Activated CD8-positive, alpha-beta memory T cell treated with anti-CD3 and anti-CD28 coated beads, Interleukin-2, amount 10 ng/mL, durations not matched to agents 7 days and 5 days (primary cell): ENCODE data around the gene UQCRC1. TPM values are rescaled to one million over a fixed set of nuclear protein-coding genes. Genes with fewer than 3 reads are reported as not detected.

Experiments
- ATAC-seq: fragments of 150-1000 bp; cut with Tn5 transposase; one replicate; pipeline ENCODE4 v1.10.0; 2021; ENCODE audit warnings: moderate library complexity
- CTCF ChIA-PET: fragments of 350-600 bp; sonication (Branson Sonifier 250); formaldehyde crosslinking; loops from one replicate; lab custom pipeline; 2021; ENCODE audit warnings: antibody characterized with exemption; lab: Charles Lee
- DNase-seq: peaks from one replicate; pipeline ENCODE4 v3.0.0-alpha.2; 2020
- H3K27ac Mint-ChIP-seq: one replicate; pipeline ENCODE4 v1.8.0; 2021; ENCODE audit warnings: mild to moderate bottlenecking, mixed read lengths
- H3K27me3 Mint-ChIP-seq: one replicate; pipeline ENCODE4 v1.8.0; 2021; ENCODE audit warnings: mixed read lengths
- H3K36me3 Mint-ChIP-seq: one replicate; pipeline ENCODE4 v1.8.0; 2021; ENCODE audit warnings: mild to moderate bottlenecking, mixed read lengths
- H3K4me1 Mint-ChIP-seq: one replicate; pipeline ENCODE4 v1.8.0; 2021; ENCODE audit warnings: mixed read lengths
- H3K4me3 Mint-ChIP-seq: one replicate; pipeline ENCODE4 v1.8.0; 2021; ENCODE audit warnings: mild to moderate bottlenecking, moderate library complexity, mixed read lengths
- H3K9me3 Mint-ChIP-seq: one replicate; pipeline ENCODE4 v1.8.0; 2022; ENCODE audit warnings: low read depth, mixed read lengths
- total RNA-seq, 2 experiments: library from RNA; stranded (reverse); gene quantifications; one replicate each; pipeline ENCODE4 v1.2.3, GENCODE V29; 2021

The UQCRC1 gene
- 100 to 1,000 TPM; 201 to 220 TPM for total RNA-seq

DNA sequence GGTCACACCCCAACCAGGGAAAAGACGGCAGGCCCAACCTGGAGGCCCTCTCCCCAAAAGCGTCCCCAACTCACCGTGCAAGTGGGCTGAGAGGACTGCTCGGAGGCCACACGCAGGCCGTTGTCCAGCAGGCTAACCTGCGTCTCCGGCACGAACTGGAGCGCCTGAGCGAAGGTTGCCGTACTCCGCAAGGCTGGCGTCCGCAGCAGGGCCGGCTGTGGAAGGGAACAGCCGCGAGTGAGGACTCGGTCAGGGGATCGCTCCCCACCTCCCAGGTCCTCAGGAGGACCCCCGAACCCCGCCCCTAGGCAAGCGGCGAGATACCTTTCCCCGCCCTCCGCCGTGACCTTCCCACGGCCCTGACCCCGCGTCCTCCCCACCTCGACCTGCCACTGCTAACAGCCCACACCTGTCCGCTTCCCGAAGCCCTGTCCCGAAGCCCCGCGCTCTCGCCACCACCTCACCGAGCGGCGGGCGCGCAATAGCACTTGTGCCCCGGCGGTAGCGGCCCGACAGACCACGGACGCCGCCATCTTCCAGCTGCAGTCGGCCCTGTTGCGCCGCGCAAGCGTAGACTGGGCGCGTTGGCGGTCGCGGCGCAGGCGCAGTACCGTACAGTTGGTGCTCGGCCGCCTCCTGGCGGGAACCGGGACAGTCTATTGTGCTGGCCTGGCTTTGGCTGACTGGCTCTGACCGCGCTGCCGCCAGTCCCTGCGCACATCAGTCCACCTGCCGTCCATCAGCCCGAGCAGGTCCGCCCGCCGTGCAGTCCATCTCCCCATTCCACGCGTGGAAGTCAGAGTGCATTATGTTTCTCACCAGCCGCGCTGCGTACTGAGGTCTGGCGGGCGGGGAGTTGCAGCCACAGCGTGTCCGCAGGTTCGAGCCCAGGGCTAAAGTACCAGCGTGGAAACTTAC lies at the start of gene UQCRC1:
UQCRC1 (minus strand) TSS at position 559 of the 918 bp plus-strand sequence; CDS start at position 533, 26 bp downstream.
- H3K9me3 Mint-ChIP-seq = no peaks in the 10 kb centered on the region
- peaks cover 19% of the 10 kb centered on the region for H3K36me3 Mint-ChIP-seq
- peak; percentile 100 for ATAC-seq
- CTCF ChIA-PET = interaction anchor here (0.6 to 5.1 kb wide), 11 partner anchors 12 to 511 kb away, joined by 3 to 35 read pairs (median 4); partner anchors contain the start of genes PLXNB1, SLC26A6 and USP19
- H3K4me3 Mint-ChIP-seq = peak within 1 kb of the TSS; percentile 99
- no peaks in the 10 kb centered on the region for H3K27me3 Mint-ChIP-seq
- peak within 1 kb of the TSS; percentile 98 for H3K27ac Mint-ChIP-seq
- H3K4me1 Mint-ChIP-seq = peaks cover 29% of the 10 kb centered on the region
- peak; percentile 95 for DNase-seq

DNA sequence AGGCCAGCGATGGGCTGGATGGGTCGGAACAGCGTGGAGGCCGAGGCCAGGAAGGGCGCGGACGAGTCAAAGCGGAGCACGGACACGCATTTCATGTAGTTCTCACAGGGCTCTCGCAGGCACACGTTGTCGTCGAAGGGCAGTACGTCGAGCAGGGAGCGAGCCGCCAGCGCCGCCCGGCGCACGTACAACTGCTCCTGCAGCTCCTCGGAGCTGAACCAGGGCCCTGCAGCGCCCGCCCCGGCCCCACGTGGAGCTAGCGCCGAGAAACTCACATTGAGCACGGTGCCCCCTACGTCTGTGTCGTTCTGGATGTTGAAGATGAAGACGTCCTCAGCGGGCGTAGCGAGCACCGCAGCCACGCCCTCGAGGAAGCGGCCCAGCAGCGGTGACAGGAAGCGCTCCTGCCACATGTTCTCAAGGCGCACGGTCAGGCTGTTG lies 47.4 kb upstream of the UQCRC1 start:
- Mint-ChIP-seq H3K36me3 (peaks cover 7% of the 10 kb centered on the region), H3K27ac (peak overlapping the region; percentile 90), H3K4me3 (peak overlapping the region; percentile 75), H3K9me3 (no peaks in the 10 kb centered on the region), H3K4me1 (peaks cover 34% of the 10 kb centered on the region), H3K27me3 (peaks cover 4% of the 10 kb centered on the region)
- DNase-seq = peak; percentile 76
- peak; percentile 18 for ATAC-seq
- CTCF ChIA-PET = interaction anchor here (1.0 to 2.0 kb wide), 9 partner anchors 22 to 221 kb away, joined by 3 to 11 read pairs (median 4); partner anchors contain the start of genes NCKIPSD, PFKFB4 and SLC26A6

DNA sequence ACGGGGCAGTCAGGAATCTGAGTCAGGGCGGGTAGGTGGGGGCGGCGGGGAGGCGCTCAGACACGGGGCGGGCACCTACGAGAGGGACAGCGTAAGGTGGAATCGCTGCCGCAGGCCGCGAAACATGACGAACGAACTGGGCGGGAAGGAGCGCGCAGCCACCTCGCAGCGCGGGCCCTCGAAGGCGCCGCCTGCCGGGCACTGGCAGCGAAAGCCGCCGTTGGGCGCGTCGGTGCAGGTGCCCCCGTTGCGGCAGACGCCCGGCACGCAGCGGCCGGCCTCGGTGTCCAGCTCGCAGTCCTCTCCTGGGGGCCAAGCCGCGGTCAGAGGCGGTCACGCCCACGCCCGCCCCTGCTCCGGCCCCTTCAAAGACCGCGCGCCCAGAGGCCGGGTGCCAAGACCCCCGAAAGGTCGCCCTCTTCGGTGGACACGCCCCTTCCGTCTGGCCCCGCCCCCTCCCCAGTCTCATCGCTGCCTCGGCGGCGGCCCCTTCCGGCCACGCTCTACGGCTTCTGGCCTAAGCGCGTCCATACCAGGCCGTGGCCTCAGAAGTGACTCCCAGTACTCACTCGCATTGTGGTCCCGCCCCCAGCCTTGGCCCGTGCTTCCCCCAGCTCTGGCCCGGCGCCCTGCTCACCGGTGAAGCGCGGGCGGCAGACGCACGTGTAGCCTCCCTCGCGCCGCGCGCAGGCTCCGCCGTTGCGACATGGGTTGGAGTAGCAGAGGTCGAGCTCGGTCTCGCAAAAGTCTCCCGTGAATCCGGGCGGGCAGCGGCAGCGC lies 46.8 kb upstream of the UQCRC1 start:
- Mint-ChIP-seq H3K9me3 (no peaks in the 10 kb centered on the region), H3K4me3 (peak overlapping the region; percentile 75), H3K4me1 (peaks cover 31% of the 10 kb centered on the region), H3K36me3 (peaks cover 7% of the 10 kb centered on the region), H3K27ac (peak overlapping the region; percentile 90), H3K27me3 (no peaks in the 10 kb centered on the region)
- CTCF ChIA-PET = interaction anchor here (1.0 to 2.0 kb wide), 10 partner anchors 21 to 220 kb away, joined by 3 to 11 read pairs (median 4); partner anchors contain the start of genes NCKIPSD, PFKFB4 and SLC26A6
- peak; percentile 82 for ATAC-seq
- peak; percentile 92 for DNase-seq

DNA sequence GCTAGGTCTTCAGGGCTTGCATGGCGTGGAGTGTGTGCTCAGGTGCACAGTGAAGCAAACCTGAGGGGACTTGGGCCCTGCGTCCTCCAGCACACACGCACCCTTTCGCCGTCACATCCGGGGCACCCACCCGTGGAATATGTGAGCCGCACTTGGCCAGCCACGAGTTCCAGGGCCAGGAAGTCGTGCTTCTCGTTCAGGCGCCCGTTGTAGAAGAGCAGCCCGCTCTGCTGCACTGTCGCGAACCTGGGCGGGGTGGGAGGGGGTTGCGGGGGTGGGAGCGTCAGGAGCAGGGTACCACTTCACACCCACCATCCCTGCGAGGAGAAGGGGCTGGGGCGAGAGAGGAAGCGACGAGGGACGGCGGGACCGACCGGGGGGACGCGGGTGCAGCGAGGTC lies 46.2 kb upstream of the UQCRC1 start:
- ATAC-seq = peak; percentile 47
- CTCF ChIA-PET = interaction anchor here (1.3 to 2.0 kb wide), 3 partner anchors 20 to 220 kb away, joined by 4 to 7 read pairs (median 5); partner anchors contain the start of genes PFKFB4 and SLC26A6
- Mint-ChIP-seq H3K36me3 (peaks cover 7% of the 10 kb centered on the region), H3K4me3 (peak overlapping the region; percentile 75), H3K27ac (peak overlapping the region; percentile 87), H3K9me3 (no peaks in the 10 kb centered on the region), H3K4me1 (peaks cover 28% of the 10 kb centered on the region), H3K27me3 (no peaks in the 10 kb centered on the region)
- peak; percentile 86 for DNase-seq

DNA sequence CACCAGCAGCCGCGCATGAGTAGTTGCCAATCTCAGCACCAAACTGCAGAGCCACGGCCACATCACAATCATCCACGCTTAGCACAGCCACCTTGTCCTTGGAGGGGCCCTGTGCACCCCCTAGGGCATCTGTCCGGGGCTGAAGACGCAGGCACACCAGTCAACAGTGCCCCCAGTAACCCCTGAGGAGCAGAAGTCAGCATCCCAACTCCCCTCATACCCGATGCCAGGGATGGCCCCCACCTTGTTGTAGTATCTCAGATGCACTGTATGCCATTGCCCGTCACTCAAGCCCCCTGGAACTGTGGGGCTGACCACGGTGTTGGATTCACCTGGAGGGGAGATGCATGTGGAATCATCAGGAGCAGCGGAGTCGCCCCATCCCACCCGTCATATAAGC lies 45.6 kb upstream of the UQCRC1 start:
- H3K4me1 Mint-ChIP-seq = peaks cover 28% of the 10 kb centered on the region
- peak overlapping the region; percentile 75 for H3K4me3 Mint-ChIP-seq
- peak overlapping the region; percentile 87 for H3K27ac Mint-ChIP-seq
- ATAC-seq = no peak
- no peak for DNase-seq
- no peaks in the 10 kb centered on the region for H3K27me3 Mint-ChIP-seq
- CTCF ChIA-PET = interaction anchor here (1.1 to 2.0 kb wide), 2 partner anchors 19 to 31 kb away, joined by 3 to 7 read pairs; partner anchors contain the start of genes NCKIPSD and SLC26A6
- H3K36me3 Mint-ChIP-seq = peaks cover 7% of the 10 kb centered on the region
- no peaks in the 10 kb centered on the region for H3K9me3 Mint-ChIP-seq

DNA sequence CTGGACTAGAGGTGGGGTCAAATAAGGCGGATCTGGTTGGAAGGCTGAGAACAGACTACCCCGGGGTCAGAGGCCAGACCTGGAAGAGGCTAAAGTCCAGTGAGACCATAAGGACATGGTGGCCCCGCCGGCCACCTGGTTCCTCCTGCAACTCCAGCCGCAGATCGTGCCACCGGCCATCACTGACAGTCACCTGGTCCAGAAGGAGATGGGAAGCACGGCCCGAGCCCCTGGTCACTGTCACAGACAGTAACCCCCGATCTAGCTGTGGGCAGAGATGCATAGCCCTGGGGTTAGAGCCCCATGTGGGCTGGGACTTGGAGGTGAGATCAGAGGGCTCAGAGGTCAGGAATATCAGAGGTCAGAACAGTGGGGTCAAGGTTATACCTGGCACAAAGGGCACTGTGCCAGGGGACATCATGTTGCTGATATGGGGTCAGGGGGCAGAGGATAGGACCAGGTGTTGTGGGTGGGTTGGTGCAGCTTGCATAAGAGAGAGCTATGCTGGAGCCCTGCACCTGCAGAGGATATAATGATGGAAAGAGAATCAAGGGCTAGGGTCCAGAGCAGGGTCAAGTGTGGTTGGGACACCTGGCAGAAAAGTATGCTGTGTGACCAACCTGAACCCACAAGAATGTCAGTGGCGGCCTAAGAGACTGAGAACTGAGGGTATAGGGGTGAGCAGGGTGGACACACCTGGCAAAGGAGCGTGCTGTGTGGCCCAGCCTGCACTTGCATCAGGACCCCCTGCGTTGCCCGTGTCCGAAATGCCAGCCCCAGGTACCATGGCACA lies 43.7 kb upstream of the UQCRC1 start:
- Mint-ChIP-seq H3K27ac (no peak overlapping the region), H3K36me3 (peaks cover 9% of the 10 kb centered on the region), H3K9me3 (no peaks in the 10 kb centered on the region), H3K4me3 (no peak overlapping the region), H3K4me1 (peaks cover 28% of the 10 kb centered on the region), H3K27me3 (no peaks in the 10 kb centered on the region)
- ATAC-seq = no peak
- CTCF ChIA-PET = interaction anchor here (1.0 kb wide), 1 partner anchor 32 kb away, joined by 3 read pairs; no protein-coding TSS in a partner anchor
- no peak for DNase-seq

DNA sequence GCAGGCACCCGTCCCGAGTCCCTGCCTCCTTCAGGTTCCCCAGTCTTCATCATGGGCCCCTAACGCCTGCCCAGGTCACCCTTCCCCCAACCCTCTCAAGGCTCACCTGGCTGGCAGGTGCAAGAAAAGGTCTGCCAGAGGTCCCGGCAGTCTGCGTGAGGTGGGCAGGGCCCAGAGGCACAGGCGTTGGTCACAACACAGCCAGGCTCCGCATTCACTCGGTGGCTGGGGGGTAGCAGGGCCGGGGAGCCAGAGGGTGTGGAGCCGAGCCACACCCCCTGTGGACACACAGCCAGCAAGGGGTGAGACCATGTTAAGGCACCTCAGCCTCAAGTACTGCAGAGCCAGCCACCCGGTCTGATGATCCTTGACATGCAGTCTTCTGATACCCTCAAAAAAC lies 42.3 kb upstream of the UQCRC1 start:
- DNase-seq = no peak
- Mint-ChIP-seq H3K36me3 (peaks cover 9% of the 10 kb centered on the region), H3K9me3 (no peaks in the 10 kb centered on the region), H3K4me1 (peaks cover 15% of the 10 kb centered on the region), H3K27me3 (no peaks in the 10 kb centered on the region), H3K4me3 (no peak overlapping the region), H3K27ac (no peak overlapping the region)
- ATAC-seq = no peak
- CTCF ChIA-PET = interaction anchor here (1.0 kb wide), 1 partner anchor 33 kb away, joined by 3 read pairs; no protein-coding TSS in a partner anchor

DNA sequence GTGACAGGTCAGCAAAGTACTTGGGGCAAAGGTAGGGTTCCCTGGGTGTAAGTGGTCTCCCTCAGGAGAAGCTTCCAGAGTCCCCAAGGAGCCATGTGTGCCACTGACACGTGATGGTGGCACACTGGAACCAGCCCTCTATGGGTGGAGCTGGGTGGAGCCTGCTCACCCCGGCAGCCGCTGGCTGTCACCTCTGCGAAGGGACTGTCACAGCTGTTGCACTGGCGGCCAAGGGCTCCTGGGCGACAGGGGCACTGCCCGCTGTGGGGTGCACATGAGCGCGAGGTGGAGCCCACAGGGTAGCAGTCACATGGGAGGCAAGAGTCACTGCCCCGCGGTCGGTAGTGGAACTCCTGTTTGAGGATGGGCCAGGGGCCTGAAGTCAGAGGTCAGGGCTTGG lies 41.3 kb upstream of the UQCRC1 start:
- CTCF ChIA-PET = no interaction called here
- no peak overlapping the region for H3K4me3 Mint-ChIP-seq
- peaks cover 9% of the 10 kb centered on the region for H3K36me3 Mint-ChIP-seq
- no peaks in the 10 kb centered on the region for H3K27me3 Mint-ChIP-seq
- H3K27ac Mint-ChIP-seq = no peak overlapping the region
- no peak for ATAC-seq
- peaks cover 12% of the 10 kb centered on the region for H3K4me1 Mint-ChIP-seq
- H3K9me3 Mint-ChIP-seq = no peaks in the 10 kb centered on the region
- DNase-seq = no peak

DNA sequence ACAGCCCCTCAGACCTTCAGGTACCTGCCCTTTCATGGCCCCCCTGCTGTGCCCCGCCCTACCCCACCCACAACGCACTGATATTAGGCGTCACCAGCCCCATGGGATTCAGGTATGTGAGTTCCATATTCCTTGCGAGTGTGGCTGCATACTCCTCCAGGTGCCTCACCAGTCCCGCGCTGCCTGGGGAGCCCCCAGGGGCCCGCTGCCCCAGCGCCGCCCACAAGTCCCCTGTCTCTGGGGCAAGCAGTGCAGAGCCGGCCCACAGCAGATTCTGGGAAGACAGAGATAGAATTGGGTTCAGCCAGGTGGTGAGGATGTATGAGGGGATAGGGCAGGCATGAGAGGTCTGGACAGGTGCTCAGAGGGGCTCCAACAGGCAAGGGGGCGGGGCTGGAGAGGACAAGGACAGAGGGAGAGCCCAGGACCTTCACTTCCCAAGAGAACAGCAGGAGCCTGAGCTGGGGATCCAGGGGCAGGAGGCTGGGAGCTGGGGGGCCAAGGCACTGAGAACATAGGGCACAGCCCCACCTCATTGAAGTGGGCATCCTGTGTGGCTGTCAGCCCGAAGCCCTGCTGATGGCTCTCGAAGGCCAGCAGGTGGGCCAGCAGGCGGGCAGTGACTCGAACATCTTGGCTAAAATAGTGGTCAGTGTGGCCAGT lies 38.9 kb upstream of the UQCRC1 start:
- Mint-ChIP-seq H3K27me3 (no peaks in the 10 kb centered on the region), H3K4me1 (no peaks in the 10 kb centered on the region), H3K4me3 (no peak overlapping the region), H3K9me3 (no peaks in the 10 kb centered on the region), H3K36me3 (peaks cover 10% of the 10 kb centered on the region), H3K27ac (no peak overlapping the region)
- CTCF ChIA-PET = no interaction called here
- ATAC-seq = no peak
- no peak for DNase-seq

DNA sequence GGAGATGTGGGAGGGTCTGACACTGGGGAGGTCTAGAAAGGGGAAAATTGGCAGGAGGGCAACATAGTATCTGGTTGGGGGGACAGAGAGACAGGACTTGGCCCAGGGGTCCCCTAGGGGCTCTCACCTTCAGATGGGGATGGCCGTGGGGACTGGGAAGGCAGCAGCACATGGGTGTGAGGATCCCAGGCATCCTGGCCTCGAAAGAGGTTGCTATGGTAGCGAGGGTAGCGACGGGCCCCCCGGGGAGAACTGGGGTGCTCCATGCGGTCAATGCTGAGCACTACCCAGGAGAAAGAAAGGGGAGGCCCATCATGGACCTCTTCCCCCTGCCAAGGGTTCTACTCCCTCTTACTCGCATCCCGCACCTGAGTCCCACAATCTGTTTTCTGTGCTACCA lies 38.3 kb upstream of the UQCRC1 start:
- no peak for DNase-seq
- Mint-ChIP-seq H3K27ac (no peak overlapping the region), H3K4me3 (no peak overlapping the region), H3K4me1 (no peaks in the 10 kb centered on the region), H3K36me3 (peaks cover 7% of the 10 kb centered on the region), H3K27me3 (no peaks in the 10 kb centered on the region), H3K9me3 (no peaks in the 10 kb centered on the region)
- CTCF ChIA-PET = no interaction called here
- no peak for ATAC-seq

DNA sequence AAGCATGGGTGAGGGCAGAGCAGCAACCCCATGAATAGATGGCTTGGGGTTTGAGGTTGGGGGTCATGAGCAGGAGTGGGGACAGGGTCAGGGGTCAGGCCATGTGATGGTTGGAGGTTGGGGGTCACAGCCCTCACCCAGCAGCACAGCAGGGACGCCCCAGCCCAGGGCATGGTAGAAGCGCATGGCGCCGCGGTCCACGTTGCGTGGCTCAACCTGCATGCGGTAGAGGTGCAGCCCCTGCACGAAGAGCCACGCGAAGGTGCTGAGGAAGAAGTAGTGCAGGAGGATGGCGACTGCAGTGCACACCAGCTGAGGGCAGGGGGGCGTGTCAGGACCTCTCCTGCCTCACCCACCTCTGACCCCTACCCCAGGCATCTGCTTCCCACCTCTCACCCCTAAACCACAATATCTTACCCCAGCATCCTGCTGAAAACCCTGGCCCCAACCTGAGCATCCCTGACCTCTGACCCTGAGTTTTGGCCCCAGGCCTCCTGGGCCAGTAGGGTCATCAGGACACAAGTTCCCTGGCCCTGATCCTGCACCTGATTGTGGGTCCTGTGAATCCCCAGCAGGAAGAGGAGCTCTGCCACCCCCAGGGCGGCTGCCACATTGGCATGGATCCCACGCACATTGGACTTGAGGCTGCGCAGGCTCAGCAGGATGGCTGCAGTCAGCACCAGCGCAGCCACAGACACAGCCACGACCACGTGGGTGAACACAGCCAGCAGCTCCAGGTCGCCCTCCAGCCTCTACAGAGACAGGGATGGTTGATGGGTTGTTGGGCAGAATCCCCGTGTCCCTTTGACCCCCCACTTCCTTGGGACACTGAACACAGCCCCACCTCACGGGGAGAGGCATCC lies 35.7 kb upstream of the UQCRC1 start:
- ATAC-seq = no peak
- no peak overlapping the region for H3K27ac Mint-ChIP-seq
- no peaks in the 10 kb centered on the region for H3K9me3 Mint-ChIP-seq
- no peaks in the 10 kb centered on the region for H3K4me1 Mint-ChIP-seq
- DNase-seq = no peak
- CTCF ChIA-PET = no interaction called here
- peaks cover 7% of the 10 kb centered on the region for H3K36me3 Mint-ChIP-seq
- H3K27me3 Mint-ChIP-seq = no peaks in the 10 kb centered on the region
- no peak overlapping the region for H3K4me3 Mint-ChIP-seq
